GM18951 (cell line): Measurements from ENCODE around the gene PTPRN2.

Experiments used
- POLR2A ChIP-seq: IDR thresholded peaks from 4 replicates; pipeline ENCODE4 v1.6.1; 2011; ENCODE audit warnings: mild to moderate bottlenecking; ENCODE audit not compliant: insufficient read length, insufficient read depth; ENCODE audit errors: extremely low read depth
- in situ Hi-C: fragments of 300-500 bp; cut with MboI; formaldehyde crosslinking; loops from one replicate; pipeline ENCODE4 v1.12.0; 2022; ENCODE audit warnings: low sequenced_read_pairs, mixed read lengths, inconsistent platforms; ENCODE audit not compliant: unreplicated experiment

PTPRN2 gene

DNA sequence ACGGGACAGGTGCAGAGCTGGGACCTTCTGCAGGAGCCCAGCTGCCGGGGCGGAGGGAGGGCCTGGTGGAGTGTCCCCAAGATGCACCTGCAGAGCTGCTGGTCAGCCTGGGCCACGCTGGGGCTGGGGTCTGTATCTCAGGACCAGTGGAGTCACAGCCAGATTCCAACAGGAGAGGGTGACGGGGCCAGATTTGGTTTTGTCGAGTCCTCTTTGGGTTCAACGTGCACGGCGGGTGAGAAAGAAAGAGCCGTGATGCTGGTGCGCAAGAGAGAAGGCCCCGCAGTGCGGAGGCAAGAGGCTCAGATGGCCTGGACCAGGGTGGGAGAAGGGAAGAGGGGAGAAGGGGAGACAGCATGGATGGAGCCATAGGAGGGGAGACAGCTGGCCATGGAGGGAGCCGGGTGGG, 462.9 kb downstream of the PTPRN2 start:
- in situ Hi-C loops, result no loop called here

DNA sequence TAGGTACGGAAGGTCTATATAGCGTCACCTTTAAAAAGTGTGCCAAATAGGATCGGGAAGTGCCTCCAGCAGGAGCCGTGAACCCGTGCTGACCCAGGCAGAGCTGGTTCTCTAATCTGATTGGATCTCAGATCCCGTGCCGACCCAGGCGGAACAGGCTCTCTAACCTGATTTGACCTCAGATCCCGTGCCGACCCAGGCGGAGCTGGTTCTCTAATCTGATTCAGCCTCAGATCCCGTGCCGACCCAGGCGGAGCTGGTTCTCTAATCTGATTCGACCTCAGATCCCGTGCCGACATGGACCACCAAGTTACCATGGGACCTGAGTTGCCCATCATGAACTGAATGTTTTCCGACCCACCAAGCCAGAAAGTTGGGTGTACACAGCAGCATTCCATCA, 463.9 kb downstream of the PTPRN2 start:
- no peak for TF ChIP-seq POLR2A
- in situ Hi-C loops, result no loop called here

More for the DNA sequence above, 462.9 kb downstream of the PTPRN2 start:
- no peak for TF ChIP-seq POLR2A

DNA sequence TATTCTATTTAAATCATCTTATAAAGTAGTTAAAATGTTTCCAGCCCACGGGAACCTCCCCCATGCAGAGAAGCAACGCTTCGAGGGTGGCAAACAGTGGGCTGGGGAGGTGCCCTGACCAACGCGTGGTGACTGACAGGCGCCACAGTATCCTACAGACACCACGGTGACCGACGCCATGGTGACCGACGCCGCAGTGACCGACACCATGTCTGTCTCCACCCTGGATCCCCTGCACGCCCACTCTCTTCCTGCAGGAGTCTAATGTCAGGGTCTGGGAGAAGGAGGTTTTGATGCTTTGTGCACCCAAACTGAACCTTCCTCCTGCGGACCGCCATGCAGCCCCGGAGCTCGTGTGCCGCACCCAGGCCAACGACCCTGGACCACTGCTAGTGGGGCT, 464.4 kb downstream of the PTPRN2 start:
- TF ChIP-seq POLR2A, result no peak
- in situ Hi-C loops, result no loop called here

DNA sequence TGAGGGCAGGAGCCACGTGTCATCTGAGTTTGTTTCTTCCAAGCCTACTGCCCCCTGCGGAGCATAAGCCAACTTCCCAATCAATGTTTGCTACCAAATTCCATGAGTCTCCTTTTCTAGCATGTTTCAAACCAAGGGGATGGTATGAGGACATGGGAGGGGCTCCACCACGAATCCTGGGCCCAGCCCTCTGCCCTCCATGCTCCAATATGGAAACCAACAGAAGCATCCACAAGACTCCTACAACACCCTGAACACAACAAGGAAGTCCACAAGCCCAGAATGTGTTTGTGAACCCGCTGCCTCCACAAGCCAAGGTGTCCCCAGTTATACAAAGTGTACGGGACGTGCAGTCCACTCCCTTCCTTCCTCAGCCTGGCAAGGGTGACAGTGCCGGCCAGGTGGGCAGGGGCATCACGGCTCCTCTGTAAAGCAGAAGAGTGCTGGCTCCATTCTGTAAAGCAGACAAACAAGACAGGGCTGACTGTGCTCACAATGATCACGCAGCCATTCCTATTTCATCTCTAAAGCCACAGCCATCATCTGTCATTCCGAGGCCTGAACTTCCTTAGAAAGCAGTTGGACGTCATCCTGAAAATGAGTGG, 466.1 kb downstream of the PTPRN2 start:
- TF ChIP-seq POLR2A, result no peak
- in situ Hi-C loops, result no loop called here

DNA sequence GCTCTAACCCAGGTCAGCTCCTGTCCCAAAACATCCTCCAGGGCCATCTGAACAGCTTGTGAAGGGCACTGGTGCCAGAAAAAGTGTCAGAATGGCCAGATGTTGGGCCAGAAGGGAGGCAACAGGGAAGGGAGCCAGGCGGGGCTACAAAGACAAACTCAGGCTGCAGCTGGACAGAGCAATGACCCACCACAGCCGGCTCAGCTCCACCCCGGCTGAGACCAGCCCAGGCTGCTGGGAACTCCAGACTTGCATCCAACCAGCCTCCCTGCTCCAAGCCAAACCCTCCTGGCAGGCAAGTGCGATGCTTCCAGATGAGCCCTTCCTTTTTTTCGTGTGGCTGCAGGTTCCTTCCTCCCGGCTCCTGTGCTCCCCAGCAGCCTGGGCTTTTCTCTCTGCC, 466.9 kb downstream of the PTPRN2 start:
- TF ChIP-seq POLR2A, result no peak
- in situ Hi-C loops, result no loop called here

DNA sequence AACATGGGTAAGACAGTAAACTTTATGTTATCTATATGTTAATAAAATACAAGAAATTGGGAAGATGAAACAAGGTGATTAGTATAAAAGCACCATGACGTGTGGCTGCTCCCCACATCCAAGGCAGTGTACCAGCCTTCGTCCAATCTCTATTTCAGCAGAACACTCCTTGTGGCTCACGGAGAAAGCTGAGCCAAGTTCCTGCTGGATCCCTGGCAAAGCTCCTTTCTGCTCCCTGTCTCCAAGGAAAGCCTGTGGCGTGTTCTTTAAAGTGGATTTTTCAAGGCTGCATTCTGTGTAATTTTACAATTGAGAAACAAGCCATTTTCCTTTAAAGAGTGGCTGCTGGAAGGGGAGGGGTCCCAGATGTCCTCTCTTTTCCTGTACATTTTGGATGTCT, 467.3 kb downstream of the PTPRN2 start:
- TF ChIP-seq POLR2A, result no peak
- in situ Hi-C loops, result no loop called here

DNA sequence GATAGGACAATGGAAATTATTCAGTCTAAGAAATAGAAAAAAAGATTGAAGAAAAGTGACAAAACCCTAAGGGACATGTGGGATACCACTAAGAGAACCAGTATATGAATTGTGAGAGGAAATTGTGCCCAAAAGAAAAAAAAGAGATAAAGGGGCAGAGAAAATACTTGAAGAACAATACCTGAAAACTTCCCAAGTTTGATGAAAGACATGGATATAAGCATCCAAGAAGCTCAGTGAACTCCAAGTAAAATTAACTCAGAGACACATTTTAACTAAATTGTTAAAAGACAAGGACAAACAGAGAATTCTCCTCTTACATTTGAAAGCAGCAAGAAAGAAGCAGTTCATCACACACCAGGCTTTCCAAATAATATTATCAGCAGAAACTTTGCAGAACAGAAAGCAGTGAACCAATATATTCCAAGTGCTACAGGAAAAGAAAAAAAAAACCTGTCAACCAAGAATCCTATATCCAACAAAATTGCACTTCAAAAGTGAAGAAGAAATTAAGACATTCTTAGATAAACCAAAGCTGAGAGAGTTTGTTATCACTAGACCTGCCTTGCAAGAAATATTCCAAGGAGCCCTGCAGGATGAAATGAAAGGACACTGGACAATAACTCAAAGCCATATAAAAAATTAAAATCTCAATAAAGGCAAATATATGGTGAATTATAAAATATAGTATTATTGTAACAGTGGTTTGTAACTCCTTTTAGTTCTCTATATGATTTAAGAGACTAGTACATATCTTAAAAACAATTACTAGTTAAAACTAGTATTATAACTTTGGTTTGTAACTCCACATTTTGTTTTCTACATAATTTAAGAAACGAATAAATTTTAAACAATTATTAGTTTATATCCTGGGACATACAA, 470.0 kb downstream of the PTPRN2 start:
- in situ Hi-C loops, result no loop called here
- TF ChIP-seq POLR2A, result no peak

DNA sequence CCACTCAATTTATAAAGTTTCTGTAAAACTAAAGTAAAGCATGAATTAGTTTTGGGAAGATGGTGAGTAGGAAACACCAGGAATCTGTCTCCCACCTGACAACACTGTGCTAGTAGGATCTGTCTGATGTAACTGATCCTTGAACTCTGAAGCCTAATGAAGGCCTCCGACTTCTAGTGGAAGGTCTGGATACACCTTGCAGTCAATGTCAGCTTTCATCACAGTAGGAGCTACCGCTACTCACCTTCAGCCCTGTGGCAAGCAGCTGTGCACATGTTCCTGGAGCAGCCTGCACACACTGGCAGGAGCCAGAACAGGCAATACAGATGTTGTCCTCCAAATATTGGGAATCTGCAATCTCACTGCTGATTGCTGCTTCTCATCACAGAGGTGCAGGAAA, 471.4 kb downstream of the PTPRN2 start:
- TF ChIP-seq POLR2A, result no peak
- in situ Hi-C loops, result no loop called here

DNA sequence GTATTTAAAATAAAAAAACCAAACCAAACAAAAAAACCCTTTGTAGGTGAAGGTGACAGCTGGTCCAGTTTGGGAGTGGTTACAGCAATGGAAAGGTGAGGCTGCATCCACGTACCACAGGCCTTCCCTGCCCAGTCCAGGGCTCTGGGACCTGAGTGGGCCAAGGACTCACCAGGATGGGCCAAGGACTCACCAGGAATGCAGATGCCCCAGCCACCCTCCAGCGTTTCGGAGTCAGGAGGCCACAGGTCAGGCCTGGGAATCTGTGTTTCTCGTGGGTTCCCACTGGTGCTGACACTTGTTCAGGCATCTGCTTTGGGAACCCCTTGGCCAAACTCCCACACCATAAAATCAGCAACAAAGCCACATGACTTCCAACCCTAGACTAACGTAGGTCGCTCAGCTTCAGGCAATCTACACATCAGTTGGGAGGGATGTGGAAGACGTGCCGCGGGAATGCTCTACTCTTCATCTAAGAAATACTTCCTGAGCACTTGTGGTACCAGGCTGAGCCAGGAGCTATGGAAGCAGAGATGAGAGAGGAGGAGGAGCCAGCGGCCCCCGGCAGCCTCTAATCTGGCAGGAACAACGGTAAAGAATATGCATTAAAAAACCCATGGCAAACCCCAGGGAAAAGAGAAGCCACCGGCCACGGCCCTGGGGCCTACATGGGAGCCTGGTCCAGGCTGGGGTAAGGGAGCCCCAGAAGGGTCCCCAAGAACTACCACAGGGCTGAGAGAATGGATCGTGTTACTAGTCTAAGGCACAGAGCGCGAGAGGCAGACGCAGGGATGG, 473.4 kb downstream of the PTPRN2 start:
- in situ Hi-C loops, result no loop called here
- no peak for TF ChIP-seq POLR2A

DNA sequence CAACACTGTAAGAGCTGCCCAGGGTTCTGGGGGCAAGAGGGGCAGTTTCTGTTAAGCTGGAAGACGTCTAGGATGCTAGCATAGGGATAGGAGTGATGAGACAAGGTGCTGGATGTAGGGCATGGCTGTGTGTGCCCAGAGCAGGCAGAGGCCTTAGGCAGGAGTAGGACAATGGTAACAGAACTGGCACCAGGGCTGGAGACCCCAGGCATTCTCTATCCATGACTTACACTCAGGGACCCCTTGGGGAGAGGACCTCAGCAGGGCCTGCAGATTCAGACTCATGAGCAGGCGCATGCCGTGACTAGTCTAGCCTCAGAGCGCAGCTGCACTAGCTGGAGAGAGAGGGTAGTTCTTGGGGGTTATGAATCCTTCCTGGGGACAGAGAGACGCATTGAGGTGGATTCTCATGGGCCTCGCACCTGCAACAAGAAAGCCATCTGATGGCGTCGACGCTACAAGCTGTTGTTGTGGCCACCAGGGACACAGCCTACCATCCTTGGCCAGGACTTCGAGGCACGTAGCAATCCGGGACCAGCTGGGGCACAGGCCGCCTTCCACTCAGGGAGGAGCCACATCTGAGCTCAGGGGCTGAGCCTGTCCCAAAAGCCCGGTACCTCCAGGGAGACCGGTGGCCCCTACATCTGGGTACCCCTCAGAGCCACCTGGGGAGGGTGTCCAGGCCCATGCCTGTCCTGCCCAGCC, 474.1 kb downstream of the PTPRN2 start:
- no peak for TF ChIP-seq POLR2A
- in situ Hi-C loops, result no loop called here

DNA sequence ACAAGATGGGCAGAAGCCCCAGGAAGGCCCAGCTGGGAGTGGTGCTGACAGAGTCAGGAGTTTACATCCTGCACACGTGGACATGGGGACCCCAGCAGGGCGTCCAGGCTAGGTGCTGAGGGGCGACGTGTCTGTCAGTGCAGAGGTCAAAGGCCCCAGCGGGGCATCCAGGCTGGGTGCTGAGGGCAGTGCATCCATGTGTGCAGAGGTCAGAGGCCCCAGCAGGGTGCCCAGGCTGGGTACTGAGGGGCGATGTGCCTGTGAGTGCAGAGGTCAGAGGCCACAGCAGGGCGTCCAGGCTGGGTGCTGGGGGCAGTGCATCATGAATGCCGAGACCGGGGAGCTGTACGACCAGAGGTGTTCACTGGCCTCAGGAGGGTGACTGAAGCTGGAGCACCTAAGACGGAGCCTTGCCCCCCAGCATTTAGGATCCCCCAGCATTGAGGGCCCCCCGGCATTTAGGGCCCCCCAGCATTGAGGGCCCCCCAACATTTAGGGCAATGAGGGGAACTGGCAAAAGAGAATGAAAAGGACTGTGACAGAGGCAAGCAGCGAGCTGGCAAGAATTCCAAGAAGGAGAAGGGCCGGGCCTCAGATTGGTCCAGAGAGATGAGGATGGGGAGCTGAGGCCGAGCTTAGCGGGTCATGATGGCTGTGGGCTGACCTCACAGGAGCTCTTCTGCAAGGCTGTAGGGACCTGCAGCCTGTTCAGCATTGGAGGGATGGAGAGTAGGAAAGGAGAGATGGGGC, 474.9 kb downstream of the PTPRN2 start:
- no peak for TF ChIP-seq POLR2A
- in situ Hi-C loops, result no loop called here

DNA sequence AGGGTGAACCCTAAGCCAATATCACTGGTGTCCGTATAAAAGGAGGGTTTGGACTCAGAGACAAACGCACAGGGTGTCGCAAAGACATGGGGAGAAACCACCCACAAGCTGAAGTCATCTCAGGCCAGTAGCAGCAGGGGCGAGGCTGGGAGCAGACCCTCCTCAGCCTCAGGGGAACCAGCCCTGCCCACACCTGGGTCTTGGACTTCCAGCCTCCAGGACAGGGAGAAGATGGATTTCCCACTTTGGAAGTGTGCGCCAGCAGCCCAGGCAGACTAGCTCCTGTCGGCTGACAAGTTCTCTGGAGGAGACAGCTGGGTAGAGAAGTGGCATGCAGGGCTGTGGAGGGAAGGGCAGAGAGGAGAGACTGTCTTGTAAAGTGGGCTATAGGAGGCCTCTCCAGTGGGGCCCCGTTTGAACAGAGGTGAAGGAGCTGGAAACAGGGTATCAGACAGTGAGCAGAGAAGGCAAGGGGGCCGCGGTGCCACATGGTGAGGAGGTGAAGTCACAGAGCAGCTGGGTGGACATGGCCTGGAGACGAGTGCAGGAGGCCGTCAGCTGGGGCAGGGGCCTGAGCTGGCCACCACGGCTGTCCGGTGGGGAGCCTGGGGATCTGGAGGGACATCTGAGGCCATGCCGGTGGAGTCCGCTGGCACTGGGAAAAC, 475.6 kb downstream of the PTPRN2 start:
- TF ChIP-seq POLR2A, result no peak
- in situ Hi-C loops, result no loop called here
